A673 (cell line): ENCODE measurements around the gene NRAP. TPM values are rescaled to one million over a fixed set of nuclear protein-coding genes. Genes with fewer than 3 reads are reported as not detected.

Experiments used
- BruUV-seq: library from RNA; stranded (reverse); fragments of 400-500 nt; replicated peaks from 2 replicates; lab custom pipeline; 2021; lab: Mats Ljungman, UMichigan
- CTCF ChIA-PET: fragments of 300-600 bp; sonication (Branson Sonifier 250); formaldehyde crosslinking; loops from one replicate; lab custom pipeline; 2022; ENCODE audit warnings: antibody characterized with exemption; lab: Charles Lee
- POLR2A ChIA-PET: fragments of 300-600 bp; sonication (Branson Sonifier 250); formaldehyde crosslinking; loops from one replicate; lab custom pipeline; 2022; ENCODE audit warnings: antibody characterized with exemption; ENCODE audit not compliant: low non-redundant PET; lab: Charles Lee
- DNase-seq: peaks from one replicate; pipeline ENCODE4 v3.0.0-alpha.2; 2015; ENCODE audit warnings: low spot score
- H3K27ac ChIP-seq: fragments of 200-600 bp; sonication (generic); 2 replicates; pipeline ENCODE4 v1.5.1; 2016; ENCODE audit warnings: mixed run types, low read depth, mild to moderate bottlenecking, mixed read lengths, antibody characterized with exemption, low read length; ENCODE audit not compliant: poor library complexity, severe bottlenecking
- H3K27me3 ChIP-seq: fragments of 200-600 bp; sonication (generic); replicated peaks from 2 replicates; pipeline ENCODE4 v1.6.1; 2017; ENCODE audit warnings: mixed run types, low read depth, mild to moderate bottlenecking, mixed read lengths, antibody characterized with exemption, low read length; ENCODE audit not compliant: insufficient read depth, poor library complexity
- H3K36me3 ChIP-seq: fragments of 200-600 bp; sonication (generic); 2 replicates; pipeline ENCODE4 v1.6.1; 2016; ENCODE audit warnings: mixed run types, mild to moderate bottlenecking, mixed read lengths, antibody characterized with exemption, low read length; ENCODE audit not compliant: insufficient read depth, poor library complexity, severe bottlenecking
- H3K4me1 ChIP-seq: fragments of 200-600 bp; sonication (generic); 2 replicates; pipeline ENCODE4 v1.6.1; 2017; ENCODE audit warnings: mixed run types, mild to moderate bottlenecking, mixed read lengths, antibody characterized with exemption, low read length; ENCODE audit not compliant: insufficient read depth, poor library complexity, severe bottlenecking
- H3K4me3 ChIP-seq: fragments of 200-600 bp; sonication (generic); 2 replicates; pipeline ENCODE4 v1.5.1; 2016; ENCODE audit warnings: low read depth, mixed run types, mild to moderate bottlenecking, mixed read lengths, low read length; ENCODE audit not compliant: poor library complexity, severe bottlenecking
- H3K9me3 ChIP-seq: fragments of 200-600 bp; sonication (generic); 2 replicates; pipeline ENCODE4 v1.6.1; 2016; ENCODE audit warnings: mixed run types, low read depth, mild to moderate bottlenecking, mixed read lengths, antibody characterized with exemption, low read length; ENCODE audit not compliant: poor library complexity, severe bottlenecking
- CTCF ChIP-seq: fragments of 300-800, 200-600 bp; sonication (generic); conservative IDR thresholded peaks from 2 replicates; pipeline ENCODE4 v1.5.1; 2017; ENCODE audit warnings: low read depth, mild to moderate bottlenecking, antibody characterized with exemption, low read length, moderate library complexity, mixed read lengths
- EZH2 ChIP-seq: fragments of 200-600 bp; sonication (generic); IDR thresholded peaks from 2 replicates; pipeline ENCODE4 v1.6.1; 2017; ENCODE audit warnings: borderline replicate concordance, low read depth, mild to moderate bottlenecking, mixed read lengths, antibody characterized with exemption, low read length; ENCODE audit not compliant: poor library complexity, severe bottlenecking
- intact Hi-C: fragments of 100-400 bp; cut with micrococcal nuclease; formaldehyde crosslinking; loops from one replicate; pipeline ENCODE4 v1.10.0; 2022; ENCODE audit not compliant: unreplicated experiment
- total RNA-seq: library from RNA; stranded (reverse); gene quantifications from 2 replicates; pipeline ENCODE4 v1.2.3, GENCODE V29; 2021

NRAP gene
- total RNA-seq, 1 experiment from 2014 or later = 0.34 TPM

DNA sequence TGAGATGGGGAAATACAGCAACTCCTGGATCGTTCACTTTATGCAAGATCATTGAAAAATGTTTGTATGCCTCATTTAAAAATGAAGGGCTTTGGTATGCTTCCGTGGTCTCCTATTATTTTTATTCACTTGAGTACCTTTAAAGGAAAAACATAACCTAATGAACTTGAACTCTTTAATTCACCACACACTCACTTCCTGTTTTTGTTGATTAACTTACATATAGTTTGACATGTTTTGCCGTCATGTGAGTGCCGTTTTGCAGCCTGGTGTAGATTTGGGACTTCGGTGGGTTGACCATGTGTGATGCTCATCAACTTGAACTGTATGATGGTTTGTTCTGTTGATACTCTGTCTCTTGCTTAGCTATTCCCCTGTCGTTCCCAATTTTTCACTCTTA, 44.8 kb upstream of the NRAP start:
- Histone ChIP-seq H3K27ac (peak overlapping the region; percentile 83), H3K36me3 (no peaks in the 10 kb centered on the region), H3K4me1 (peaks cover 78% of the 10 kb centered on the region), H3K27me3 (no peaks in the 10 kb centered on the region), H3K9me3 (no peaks in the 10 kb centered on the region), H3K4me3 (peak overlapping the region; percentile 34)
- CTCF ChIA-PET = no interaction called here
- intact Hi-C loops = loop anchor here (2.0 to 10.0 kb wide), 3 partner anchors 90 to 836 kb away; no protein-coding TSS in a partner anchor
- DNase-seq = no peak
- POLR2A ChIA-PET = interaction anchor here (0.6 kb wide), 1 partner anchor 140 kb away, joined by 3 read pairs; no protein-coding TSS in a partner anchor
- TSS peak; percentile 3 for BruUV-seq
- no peak for TF ChIP-seq EZH2
- no peak for TF ChIP-seq CTCF

DNA sequence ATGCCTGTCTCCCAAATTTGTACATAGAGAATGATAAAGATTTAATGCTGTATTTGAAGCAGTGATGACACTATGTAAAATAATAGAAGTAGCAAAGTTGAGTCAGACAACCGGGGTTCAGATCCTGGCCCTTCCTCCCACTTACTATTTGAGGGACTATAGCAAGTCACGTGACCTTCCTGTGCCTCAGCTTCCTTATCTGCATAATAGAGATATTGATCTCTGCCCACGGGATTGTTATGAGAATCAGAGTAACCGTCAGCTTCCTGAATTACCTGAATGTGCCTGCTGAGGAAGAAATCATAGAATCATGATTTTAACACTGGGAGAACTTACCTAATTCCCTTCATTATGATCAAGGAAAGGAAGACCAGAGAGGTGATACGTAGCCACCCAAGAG, 42.8 kb upstream of the NRAP start:
- Histone ChIP-seq H3K27me3 (no peaks in the 10 kb centered on the region), H3K9me3 (no peaks in the 10 kb centered on the region), H3K4me1 (peaks cover 67% of the 10 kb centered on the region), H3K4me3 (no peak overlapping the region), H3K27ac (no peak overlapping the region), H3K36me3 (no peaks in the 10 kb centered on the region)
- ChIA-PET POLR2A (no interaction called here), CTCF (no interaction called here)
- TF ChIP-seq EZH2 (no peak), CTCF (no peak)
- intact Hi-C loops = loop anchor here (5.0 to 10.0 kb wide), 2 partner anchors 341 to 838 kb away; no protein-coding TSS in a partner anchor
- BruUV-seq = no TSS peak
- DNase-seq = no peak

- CTCF ChIA-PET = interaction anchor here (0.6 to 0.9 kb wide), 3 partner anchors 25 to 397 kb away, joined by 4 to 7 read pairs (median 5); no protein-coding TSS in a partner anchor
- H3K27ac ChIP-seq = peak overlapping the region; percentile 72
- no peaks in the 10 kb centered on the region for H3K27me3 ChIP-seq
- TF ChIP-seq EZH2 (no peak), CTCF (no peak)
- no peaks in the 10 kb centered on the region for H3K9me3 ChIP-seq
- peaks cover 55% of the 10 kb centered on the region for H3K4me1 ChIP-seq
- BruUV-seq = no TSS peak
- peaks cover 2% of the 10 kb centered on the region for H3K36me3 ChIP-seq
- POLR2A ChIA-PET = no interaction called here
- intact Hi-C loops = loop anchor here (1.0 to 10.0 kb wide), 4 partner anchors 144 to 840 kb away; no protein-coding TSS in a partner anchor
- no peak overlapping the region for H3K4me3 ChIP-seq
- DNase-seq = no peak
Measured at GRCh38 chr10:113705344-113705652, 41.5 kb upstream of the NRAP start.
